Activated CD4-positive, alpha-beta T cell treated with anti-CD3 and anti-CD28 coated beads, Interleukin-2, amount 10 ng/mL, durations not matched to agents 7 days and 5 days (primary cell): ENCODE results near the gene PYGO1. TPM values are rescaled to one million over a fixed set of nuclear protein-coding genes. Genes with fewer than 3 reads are reported as not detected.

ENCODE experiments used
- total RNA-seq, 2 experiments: library from RNA; stranded (reverse); gene quantifications; one replicate each; pipeline ENCODE4 v1.2.3, GENCODE V29; 2021

The PYGO1 gene
- total RNA-seq, 2 experiments from 2014 or later = 0.06 TPM; not detected in 1

Other genes starting within 250 kb of the PYGO1 start
- 10 to 100 TPM; 13.0 to 13.1 TPM for gene CCPG1, start 180.0 kb downstream of the PYGO1 start, total RNA-seq
- gene PIERCE2, start 179.8 kb downstream of the PYGO1 start, total RNA-seq = under 1 TPM in 1 of 2 experiments, not detected in 1; 0.60 TPM
- gene DNAAF4, start 80.1 kb downstream of the PYGO1 start, total RNA-seq = not detected
- gene PRTG, start 154.8 kb upstream of the PYGO1 start, total RNA-seq = not detected